ENCODE data around the gene CYP46A1.

Gene CYP46A1

DNA sequence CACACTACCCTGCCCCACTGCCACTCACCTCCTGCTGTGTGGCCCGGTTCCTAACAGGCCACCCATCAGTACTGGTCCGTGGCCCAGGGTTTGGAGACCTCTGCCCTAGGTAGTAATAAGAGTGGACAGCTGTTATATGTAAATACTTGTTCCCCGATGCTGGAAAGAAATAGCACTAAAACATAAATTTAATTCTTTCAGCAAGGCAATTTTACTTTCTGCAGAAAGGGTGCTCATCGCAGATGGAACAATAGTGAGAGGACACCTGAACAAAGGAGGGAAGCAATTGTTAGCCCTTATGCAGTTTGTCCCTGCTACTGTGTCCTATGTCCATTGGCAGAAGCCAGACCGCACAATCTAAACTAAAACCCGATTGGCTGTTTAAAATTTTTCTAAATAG is 5.9 kb upstream of the CYP46A1 start:
- TF ChIP-seq, protein P1, sequence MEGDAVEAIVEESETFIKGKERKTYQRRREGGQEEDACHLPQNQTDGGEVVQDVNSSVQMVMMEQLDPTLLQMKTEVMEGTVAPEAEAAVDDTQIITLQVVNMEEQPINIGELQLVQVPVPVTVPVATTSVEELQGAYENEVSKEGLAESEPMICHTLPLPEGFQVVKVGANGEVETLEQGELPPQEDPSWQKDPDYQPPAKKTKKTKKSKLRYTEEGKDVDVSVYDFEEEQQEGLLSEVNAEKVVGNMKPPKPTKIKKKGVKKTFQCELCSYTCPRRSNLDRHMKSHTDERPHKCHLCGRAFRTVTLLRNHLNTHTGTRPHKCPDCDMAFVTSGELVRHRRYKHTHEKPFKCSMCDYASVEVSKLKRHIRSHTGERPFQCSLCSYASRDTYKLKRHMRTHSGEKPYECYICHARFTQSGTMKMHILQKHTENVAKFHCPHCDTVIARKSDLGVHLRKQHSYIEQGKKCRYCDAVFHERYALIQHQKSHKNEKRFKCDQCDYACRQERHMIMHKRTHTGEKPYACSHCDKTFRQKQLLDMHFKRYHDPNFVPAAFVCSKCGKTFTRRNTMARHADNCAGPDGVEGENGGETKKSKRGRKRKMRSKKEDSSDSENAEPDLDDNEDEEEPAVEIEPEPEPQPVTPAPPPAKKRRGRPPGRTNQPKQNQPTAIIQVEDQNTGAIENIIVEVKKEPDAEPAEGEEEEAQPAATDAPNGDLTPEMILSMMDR (conservative IDR thresholded peaks at IDR 0.05; ENCODE audit: low read depth, low read length): no peak
- DNase-seq (ENCODE audit: low read depth): no peak
- no peak overlapping the region for H3K4me3 ChIP-seq (ENCODE audit: low read length)

DNA sequence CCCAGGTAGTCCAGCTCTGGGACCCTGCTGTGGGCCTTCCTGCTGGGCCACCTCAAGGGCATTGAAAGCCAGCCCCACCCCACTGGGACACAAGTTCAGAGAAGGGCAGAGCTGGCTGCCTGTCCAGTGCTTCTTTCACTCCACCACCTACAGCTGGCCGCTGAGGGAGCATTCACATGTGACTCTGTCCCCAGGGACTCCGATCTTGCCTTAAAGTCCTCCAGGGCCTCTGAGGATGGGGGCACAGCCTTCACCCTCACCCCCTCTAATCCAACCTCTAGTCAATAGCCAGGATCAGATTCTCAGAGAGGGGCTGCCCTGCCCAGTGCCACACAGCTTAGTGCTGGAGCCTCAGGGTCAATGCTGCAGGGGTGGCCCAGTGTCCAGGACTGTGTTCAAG is 5.0 kb upstream of the CYP46A1 start:
- TF ChIP-seq, protein P1 (conservative IDR thresholded peaks at IDR 0.05; ENCODE audit: low read depth, low read length): no peak
- no peak overlapping the region for H3K4me3 ChIP-seq (ENCODE audit: low read length)
- DNase-seq (ENCODE audit: low read depth): no peak

DNA sequence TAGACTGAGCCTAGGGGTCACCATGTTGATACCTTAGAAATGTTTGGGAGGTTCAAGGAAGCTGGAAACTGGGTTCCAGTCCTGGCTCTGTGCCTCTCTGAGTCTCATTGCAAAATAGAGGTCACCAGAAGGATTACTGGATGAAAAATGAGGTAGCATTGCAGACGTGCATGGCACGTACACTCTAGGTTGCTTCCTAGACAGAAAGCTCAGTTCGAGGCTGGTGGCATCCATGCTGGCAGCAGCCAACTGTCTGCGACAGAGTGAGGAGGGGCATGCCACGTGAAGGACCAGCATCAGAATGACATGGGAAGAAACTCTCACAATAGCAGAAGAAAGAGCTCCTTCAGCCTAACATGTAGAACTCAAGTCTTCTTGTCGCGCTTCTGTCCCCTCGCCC is 4.6 kb upstream of the CYP46A1 start:
- DNase-seq (ENCODE audit: low read depth): no peak
- H3K4me3 ChIP-seq (ENCODE audit: low read length): no peak overlapping the region
- TF ChIP-seq, protein P1 (conservative IDR thresholded peaks at IDR 0.05; ENCODE audit: low read depth, low read length): no peak

DNA sequence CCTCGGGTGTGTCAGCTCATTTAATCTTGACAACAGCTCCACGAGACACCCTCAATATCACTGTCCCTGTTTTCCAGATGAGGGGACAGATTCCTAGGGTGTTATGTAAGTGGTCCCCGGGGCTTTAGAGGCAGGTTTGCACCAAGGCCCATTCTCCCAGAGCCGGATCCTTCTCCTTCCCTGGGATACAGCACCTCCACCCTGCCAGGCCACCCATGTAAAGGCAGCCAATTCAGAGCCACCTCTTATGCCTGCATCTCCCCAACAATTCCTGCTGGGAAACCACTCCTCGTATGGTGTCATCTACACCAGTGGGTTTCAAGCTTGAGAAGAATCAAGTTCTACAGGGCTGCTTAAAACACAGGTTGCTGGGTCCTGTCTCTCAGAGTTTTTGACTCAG is 4.1 kb upstream of the CYP46A1 start:
- TF ChIP-seq, protein P1 (conservative IDR thresholded peaks at IDR 0.05; ENCODE audit: low read depth, low read length): no peak
- no peak for DNase-seq (ENCODE audit: low read depth)
- H3K4me3 ChIP-seq (ENCODE audit: low read length): no peak overlapping the region

DNA sequence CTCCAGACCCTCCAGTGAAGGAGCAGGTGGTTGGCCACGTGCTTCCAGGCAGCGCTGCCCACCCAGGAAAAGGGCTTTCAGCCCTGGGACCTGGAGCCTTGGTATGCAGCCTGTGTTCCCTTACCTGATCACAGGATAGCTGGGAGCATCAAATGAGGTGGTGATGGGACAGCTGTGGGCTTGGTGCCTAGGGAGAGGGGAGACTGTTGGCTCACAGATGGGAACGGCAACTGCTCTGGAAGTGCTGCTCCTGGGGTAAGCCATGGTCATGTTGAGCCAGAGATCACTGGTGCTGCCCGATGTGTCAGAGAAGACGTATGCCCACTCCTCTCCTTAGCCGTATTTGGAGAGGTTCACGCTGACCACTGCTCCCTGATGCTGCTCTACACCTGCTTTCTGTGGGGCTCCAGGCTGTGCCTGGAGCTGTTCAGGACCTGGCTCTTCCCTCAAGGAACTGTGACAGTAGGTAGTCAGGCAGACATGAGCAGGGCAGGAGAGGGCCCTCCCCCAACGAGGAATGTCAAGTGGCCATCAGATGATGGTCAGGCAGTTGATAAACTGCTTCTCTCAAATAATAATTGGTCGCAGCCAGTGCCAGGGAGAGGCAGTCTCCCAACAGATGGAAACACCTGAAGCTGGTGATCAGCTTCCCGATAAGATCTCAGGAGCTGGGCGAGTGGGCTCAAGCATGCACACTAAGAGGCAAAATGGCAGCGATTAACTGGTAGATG is 2.8 kb upstream of the CYP46A1 start:
- no peak overlapping the region for H3K4me3 ChIP-seq (ENCODE audit: low read length)
- DNase-seq (ENCODE audit: low read depth): no peak
- TF ChIP-seq, protein P1 (conservative IDR thresholded peaks at IDR 0.05; ENCODE audit: low read depth, low read length): no peak

DNA sequence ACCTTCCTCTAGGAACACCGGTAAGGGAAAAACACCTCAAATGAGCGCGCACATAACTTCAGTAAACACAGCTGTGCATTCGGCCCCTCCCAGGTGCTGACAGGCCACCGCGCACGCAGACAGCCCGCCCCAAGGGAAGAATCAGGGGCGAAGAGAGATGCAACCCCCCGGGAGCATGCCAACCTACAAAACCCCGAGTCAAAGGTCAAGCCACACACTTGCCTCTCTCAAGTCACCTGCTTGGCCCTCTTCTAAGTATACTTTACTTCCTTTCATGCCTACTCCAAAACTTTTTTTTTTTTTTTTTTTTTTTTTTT is 2.3 kb upstream of the CYP46A1 start:
- no peak for DNase-seq (ENCODE audit: low read depth)
- H3K4me3 ChIP-seq (ENCODE audit: low read length): no peak overlapping the region
- TF ChIP-seq, protein P1 (conservative IDR thresholded peaks at IDR 0.05; ENCODE audit: low read depth, low read length): no peak

DNA sequence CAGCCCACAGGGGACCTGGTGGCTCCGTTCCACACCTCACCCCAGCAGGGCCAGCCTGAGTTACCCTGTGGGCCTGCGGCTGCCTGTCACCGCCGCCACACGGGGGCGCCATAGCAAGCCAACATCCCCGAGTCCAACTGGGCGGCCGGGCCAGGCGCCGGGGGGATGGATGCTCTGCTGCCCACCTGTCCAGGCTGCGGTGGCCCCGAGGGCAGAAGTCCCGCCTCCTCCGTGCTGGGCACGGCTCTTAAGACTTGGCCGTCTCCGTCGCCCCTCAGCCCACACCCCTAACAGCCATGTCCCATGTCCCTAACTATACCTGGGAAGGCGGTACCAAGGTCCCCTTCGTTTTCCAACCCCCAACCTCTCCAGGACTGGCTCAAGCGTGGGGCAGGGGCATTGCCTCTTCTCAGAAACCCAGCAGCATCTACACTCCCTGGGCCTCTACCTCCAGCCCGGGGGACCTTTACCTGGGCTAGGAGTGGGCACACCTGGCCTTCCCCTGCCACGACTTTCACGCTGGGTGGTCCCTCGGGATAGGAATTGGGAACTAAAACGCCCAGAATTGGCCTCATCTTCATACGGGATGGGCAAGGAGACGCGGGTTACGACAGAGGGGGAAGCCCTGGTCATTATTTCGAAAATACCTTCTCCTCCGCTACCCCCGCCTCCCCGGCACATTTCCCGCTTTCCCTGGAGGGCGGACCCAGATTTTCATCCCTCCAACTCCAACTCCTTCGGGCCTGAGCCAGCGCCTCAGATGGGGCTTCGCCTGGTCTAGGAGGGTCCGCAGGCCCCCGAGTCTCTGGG is 1.1 kb upstream of the CYP46A1 start:
- H3K4me3 ChIP-seq (ENCODE audit: low read length): peak overlapping the region; percentile 58
- TF ChIP-seq, protein P1 (conservative IDR thresholded peaks at IDR 0.05; ENCODE audit: low read depth, low read length): peak; percentile 91

More for the DNA sequence above, 1.1 kb upstream of the CYP46A1 start:
- DNase-seq (ENCODE audit: low read depth): no peak
